ENCODE measurements around the gene TBC1D9. TPM values are rescaled to one million over a fixed set of nuclear protein-coding genes. Genes with fewer than 3 reads are reported as not detected.

The TBC1D9 gene
- total RNA-seq, 1 experiment from 2014 or later = 9.5 TPM

- DNase-seq (ENCODE audit: low read depth, low spot score) (no peak), ATAC-seq (no peak)
- CTCF ChIA-PET = no interaction called here
- POLR2A ChIA-PET = no interaction called here
- no peak overlapping the region for H3K27ac ChIP-seq (ENCODE audit: low read depth, low read length)
- BruUV-seq (replicated peaks) = no TSS peak
- H3K4me3 ChIP-seq (replicated peaks in 1 of 2; ENCODE audit: low read depth in 1 of 2, low read length in 2 of 2) = no peak overlapping the region
- no peaks in the 10 kb centered on the region for H3K79me2 ChIP-seq (ENCODE audit: insufficient read depth, low read length)
- no peaks in the 10 kb centered on the region for H3K9me2 ChIP-seq (ENCODE audit: insufficient read depth)
- intact Hi-C loops (cut with micrococcal nuclease) = no loop called here
- H3K4me1 ChIP-seq (ENCODE audit: control insufficient read depth in 1 of 2, insufficient read depth in 2 of 2, low read length in 2 of 2) = no peaks in the 10 kb centered on the region
- RAD21 ChIA-PET (ENCODE audit: low non-redundant PET in 1 of 2, low total read pairs in 2 of 2, uncharacterized antibody in 2 of 2, unreplicated experiment in 2 of 2) = no interaction called here
- no peaks in the 10 kb centered on the region for H4K20me1 ChIP-seq (ENCODE audit: insufficient read depth)
- no peaks in the 10 kb centered on the region for H3K27me3 ChIP-seq (ENCODE audit: insufficient read depth, low read length)
- no peak overlapping the region for H2AFZ ChIP-seq (ENCODE audit: low read depth, low read length, poor library complexity, severe bottlenecking)
- no peaks in the 10 kb centered on the region for H3K36me3 ChIP-seq (ENCODE audit: control insufficient read depth in 1 of 2, insufficient read depth in 2 of 2, low read length in 2 of 2)
- TF ChIP-seq FOSL1 (IDR thresholded peaks at IDR 0.05; ENCODE audit: low read depth) = no peak
- TF ChIP-seq CEBPB (IDR thresholded peaks at IDR 0.05; ENCODE audit: low read depth) = no peak
- TF ChIP-seq ELF1 (IDR thresholded peaks at IDR 0.05; ENCODE audit: borderline replicate concordance, low read depth) = no peak
- TF ChIP-seq EZH2 (IDR thresholded peaks at IDR 0.05) = no peak
- no peak for TF ChIP-seq POLR2A (IDR thresholded peaks at IDR 0.05; ENCODE audit: borderline replicate concordance, extremely low read depth, insufficient read depth, insufficient read length)
- no peak overlapping the region for H3K9ac ChIP-seq (ENCODE audit: low read length)
- no peaks in the 10 kb centered on the region for H3K9me3 ChIP-seq (ENCODE audit: control insufficient read depth in 1 of 2, insufficient read depth in 1 of 2, low read depth in 1 of 2, low read length in 2 of 2)
- H3K4me2 ChIP-seq (ENCODE audit: low read length) = no peak overlapping the region
Observed at GRCh38 chr4:140718241-140718952, 37.8 kb downstream of the TBC1D9 start.

DNA sequence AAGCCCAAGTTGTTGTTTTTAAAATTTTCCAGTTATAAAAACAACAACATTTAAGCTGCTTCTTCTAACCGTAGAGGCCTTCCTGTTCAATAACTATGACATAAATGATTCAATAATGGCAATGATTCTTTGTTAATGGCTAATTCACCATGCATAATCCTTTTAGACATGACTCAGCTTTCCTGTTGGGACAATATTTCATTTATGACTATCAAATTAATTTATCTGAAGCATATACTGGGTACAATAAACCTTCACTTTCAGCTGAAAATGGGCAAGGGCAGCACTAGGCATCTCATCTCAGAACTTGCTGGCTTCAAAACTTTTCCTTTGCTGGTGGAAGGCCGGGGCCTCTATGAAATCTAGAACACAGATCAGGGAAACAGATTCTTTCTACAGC lies 38.9 kb downstream of the TBC1D9 start:
- H3K9ac ChIP-seq (ENCODE audit: low read length) = no peak overlapping the region
- H3K4me2 ChIP-seq (ENCODE audit: low read length) = no peak overlapping the region
- H3K79me2 ChIP-seq (ENCODE audit: insufficient read depth, low read length) = no peaks in the 10 kb centered on the region
- BruUV-seq (replicated peaks) = no TSS peak
- no peak overlapping the region for H3K27ac ChIP-seq (ENCODE audit: low read depth, low read length)
- H2AFZ ChIP-seq (ENCODE audit: low read depth, low read length, poor library complexity, severe bottlenecking) = no peak overlapping the region
- CTCF ChIA-PET = no interaction called here
- DNase-seq (ENCODE audit: low read depth, low spot score) (no peak), ATAC-seq (no peak)
- POLR2A ChIA-PET = no interaction called here
- no peaks in the 10 kb centered on the region for H3K4me1 ChIP-seq (ENCODE audit: control insufficient read depth in 1 of 2, insufficient read depth in 2 of 2, low read length in 2 of 2)
- RAD21 ChIA-PET (ENCODE audit: low non-redundant PET in 1 of 2, low total read pairs in 2 of 2, uncharacterized antibody in 2 of 2, unreplicated experiment in 2 of 2) = no interaction called here
- H4K20me1 ChIP-seq (ENCODE audit: insufficient read depth) = no peaks in the 10 kb centered on the region
- intact Hi-C loops (cut with micrococcal nuclease) = no loop called here
- H3K9me3 ChIP-seq (ENCODE audit: control insufficient read depth in 1 of 2, insufficient read depth in 1 of 2, low read depth in 1 of 2, low read length in 2 of 2) = no peaks in the 10 kb centered on the region
- H3K27me3 ChIP-seq (ENCODE audit: insufficient read depth, low read length) = no peaks in the 10 kb centered on the region
- H3K4me3 ChIP-seq (replicated peaks in 1 of 2; ENCODE audit: low read depth in 1 of 2, low read length in 2 of 2) = no peak overlapping the region
- no peaks in the 10 kb centered on the region for H3K9me2 ChIP-seq (ENCODE audit: insufficient read depth)
- TF ChIP-seq SIN3A (IDR thresholded peaks at IDR 0.05; ENCODE audit: low read depth) (no peak), EZH2 (IDR thresholded peaks at IDR 0.05) (no peak), CBX3 (IDR thresholded peaks at IDR 0.05; ENCODE audit: low read depth) (no peak), CEBPB (IDR thresholded peaks at IDR 0.05; ENCODE audit: low read depth) (no peak), SP1 (IDR thresholded peaks at IDR 0.05; ENCODE audit: low read depth) (no peak), FOSL1 (IDR thresholded peaks at IDR 0.05; ENCODE audit: low read depth) (no peak), ZNF274 (IDR thresholded peaks at IDR 0.05; ENCODE audit: low read depth, low read length) (no peak), YY1 (IDR thresholded peaks at IDR 0.05; ENCODE audit: extremely low read depth, insufficient replicate concordance, low read depth, low read length) (no peak)
- TF ChIP-seq, protein P1, sequence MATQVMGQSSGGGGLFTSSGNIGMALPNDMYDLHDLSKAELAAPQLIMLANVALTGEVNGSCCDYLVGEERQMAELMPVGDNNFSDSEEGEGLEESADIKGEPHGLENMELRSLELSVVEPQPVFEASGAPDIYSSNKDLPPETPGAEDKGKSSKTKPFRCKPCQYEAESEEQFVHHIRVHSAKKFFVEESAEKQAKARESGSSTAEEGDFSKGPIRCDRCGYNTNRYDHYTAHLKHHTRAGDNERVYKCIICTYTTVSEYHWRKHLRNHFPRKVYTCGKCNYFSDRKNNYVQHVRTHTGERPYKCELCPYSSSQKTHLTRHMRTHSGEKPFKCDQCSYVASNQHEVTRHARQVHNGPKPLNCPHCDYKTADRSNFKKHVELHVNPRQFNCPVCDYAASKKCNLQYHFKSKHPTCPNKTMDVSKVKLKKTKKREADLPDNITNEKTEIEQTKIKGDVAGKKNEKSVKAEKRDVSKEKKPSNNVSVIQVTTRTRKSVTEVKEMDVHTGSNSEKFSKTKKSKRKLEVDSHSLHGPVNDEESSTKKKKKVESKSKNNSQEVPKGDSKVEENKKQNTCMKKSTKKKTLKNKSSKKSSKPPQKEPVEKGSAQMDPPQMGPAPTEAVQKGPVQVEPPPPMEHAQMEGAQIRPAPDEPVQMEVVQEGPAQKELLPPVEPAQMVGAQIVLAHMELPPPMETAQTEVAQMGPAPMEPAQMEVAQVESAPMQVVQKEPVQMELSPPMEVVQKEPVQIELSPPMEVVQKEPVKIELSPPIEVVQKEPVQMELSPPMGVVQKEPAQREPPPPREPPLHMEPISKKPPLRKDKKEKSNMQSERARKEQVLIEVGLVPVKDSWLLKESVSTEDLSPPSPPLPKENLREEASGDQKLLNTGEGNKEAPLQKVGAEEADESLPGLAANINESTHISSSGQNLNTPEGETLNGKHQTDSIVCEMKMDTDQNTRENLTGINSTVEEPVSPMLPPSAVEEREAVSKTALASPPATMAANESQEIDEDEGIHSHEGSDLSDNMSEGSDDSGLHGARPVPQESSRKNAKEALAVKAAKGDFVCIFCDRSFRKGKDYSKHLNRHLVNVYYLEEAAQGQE (IDR thresholded peaks at IDR 0.05; ENCODE audit: low read depth) = no peak
- no peaks in the 10 kb centered on the region for H3K36me3 ChIP-seq (ENCODE audit: control insufficient read depth in 1 of 2, insufficient read depth in 2 of 2, low read length in 2 of 2)
